Measurements from ENCODE around the gene CD55. TPM values are rescaled to one million over a fixed set of nuclear protein-coding genes. Genes with fewer than 3 reads are reported as not detected.

Gene CD55
- total RNA-seq, 4 donors from 2014 or later: 138 to 264 (median 197) TPM

DNA sequence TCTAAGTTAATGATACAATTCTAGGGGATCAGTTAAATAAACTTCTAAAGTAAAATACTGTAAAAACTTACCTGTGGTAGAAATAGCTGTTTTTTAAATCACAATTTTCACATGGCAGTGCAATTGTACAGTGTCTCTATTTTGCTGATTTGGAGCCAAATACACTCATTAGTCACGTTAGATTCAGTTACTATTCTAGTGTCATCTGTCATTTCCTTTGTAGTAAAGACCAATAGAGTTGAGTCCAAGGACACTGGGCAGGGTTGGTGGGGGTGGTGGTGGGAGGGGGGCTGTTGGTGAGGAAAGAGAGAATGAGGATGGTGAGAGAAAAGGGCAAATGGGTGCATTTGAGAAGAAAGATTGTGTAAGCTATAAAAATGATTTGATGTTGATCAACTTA is 33.6 kb downstream of the CD55 start:
- 30% methylated on average over 1 of the region's 1 CpG for WGBS
- H3K27ac ChIP-seq: no peak overlapping the region
- no peaks in the 10 kb centered on the region for H3K4me1 ChIP-seq
- no peaks in the 10 kb centered on the region for H3K9me3 ChIP-seq
- DNase-seq (ENCODE audit: low spot score in 2 of 2): no peak
- H3K36me3 ChIP-seq: peaks cover 9% of the 10 kb centered on the region
- no peak overlapping the region for H3K4me3 ChIP-seq
- TF ChIP-seq, protein P1, sequence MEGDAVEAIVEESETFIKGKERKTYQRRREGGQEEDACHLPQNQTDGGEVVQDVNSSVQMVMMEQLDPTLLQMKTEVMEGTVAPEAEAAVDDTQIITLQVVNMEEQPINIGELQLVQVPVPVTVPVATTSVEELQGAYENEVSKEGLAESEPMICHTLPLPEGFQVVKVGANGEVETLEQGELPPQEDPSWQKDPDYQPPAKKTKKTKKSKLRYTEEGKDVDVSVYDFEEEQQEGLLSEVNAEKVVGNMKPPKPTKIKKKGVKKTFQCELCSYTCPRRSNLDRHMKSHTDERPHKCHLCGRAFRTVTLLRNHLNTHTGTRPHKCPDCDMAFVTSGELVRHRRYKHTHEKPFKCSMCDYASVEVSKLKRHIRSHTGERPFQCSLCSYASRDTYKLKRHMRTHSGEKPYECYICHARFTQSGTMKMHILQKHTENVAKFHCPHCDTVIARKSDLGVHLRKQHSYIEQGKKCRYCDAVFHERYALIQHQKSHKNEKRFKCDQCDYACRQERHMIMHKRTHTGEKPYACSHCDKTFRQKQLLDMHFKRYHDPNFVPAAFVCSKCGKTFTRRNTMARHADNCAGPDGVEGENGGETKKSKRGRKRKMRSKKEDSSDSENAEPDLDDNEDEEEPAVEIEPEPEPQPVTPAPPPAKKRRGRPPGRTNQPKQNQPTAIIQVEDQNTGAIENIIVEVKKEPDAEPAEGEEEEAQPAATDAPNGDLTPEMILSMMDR (IDR thresholded peaks at IDR 0.05): no peak
- no peak for TF ChIP-seq EP300 (IDR thresholded peaks at IDR 0.05)
- no peak for TF ChIP-seq POLR2AphosphoS5 (IDR thresholded peaks at IDR 0.05)
- no peak for TF ChIP-seq POLR2A (IDR thresholded peaks at IDR 0.05)
- H3K27me3 ChIP-seq: no peaks in the 10 kb centered on the region

DNA sequence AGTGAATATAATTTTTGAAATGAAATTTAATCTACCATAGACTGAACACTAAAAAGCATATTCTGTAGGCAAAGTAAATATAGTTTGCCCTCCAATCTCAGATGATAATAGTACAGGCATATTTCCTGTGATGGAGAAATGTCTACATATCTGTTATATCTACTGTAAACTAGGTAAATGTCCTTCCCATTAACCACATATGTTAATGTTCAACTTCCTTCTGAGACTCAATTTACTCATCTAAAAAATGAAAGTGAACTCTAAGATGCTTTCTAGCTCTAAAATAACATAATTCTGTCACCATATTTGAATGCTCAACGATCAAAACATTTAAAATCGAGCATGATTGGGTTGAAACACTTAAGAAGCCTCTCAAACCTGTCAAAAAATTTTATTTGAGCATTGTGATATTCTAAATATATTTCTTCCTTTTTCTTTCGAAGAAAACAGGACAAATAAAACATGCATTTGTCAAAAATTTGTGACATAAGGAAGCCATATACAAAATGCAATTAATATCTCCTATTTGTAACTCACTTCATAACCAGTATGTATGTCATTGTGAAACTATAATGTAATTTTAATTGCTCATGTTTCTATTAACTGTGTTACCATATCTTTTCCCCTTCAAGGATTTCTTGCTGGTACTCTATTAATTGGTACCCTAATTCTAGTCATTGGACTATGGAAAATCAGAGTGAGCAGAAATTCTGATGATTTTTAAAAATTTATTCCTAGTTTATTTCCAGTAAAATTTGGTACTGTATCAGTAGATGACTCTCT is 34.2 kb downstream of the CD55 start:
- Histone ChIP-seq H3K36me3 (peaks cover 6% of the 10 kb centered on the region), H3K27me3 (no peaks in the 10 kb centered on the region), H3K4me1 (no peaks in the 10 kb centered on the region), H3K27ac (no peak overlapping the region), H3K4me3 (no peak overlapping the region), H3K9me3 (no peaks in the 10 kb centered on the region)
- WGBS: 94% methylated on average over 3 of the region's 3 CpGs
- DNase-seq (ENCODE audit: low spot score in 2 of 2): no peak
- TF ChIP-seq POLR2A (IDR thresholded peaks at IDR 0.05) (no peak), POLR2AphosphoS5 (IDR thresholded peaks at IDR 0.05) (no peak)
- TF ChIP-seq, protein P1 (IDR thresholded peaks at IDR 0.05): no peak

DNA sequence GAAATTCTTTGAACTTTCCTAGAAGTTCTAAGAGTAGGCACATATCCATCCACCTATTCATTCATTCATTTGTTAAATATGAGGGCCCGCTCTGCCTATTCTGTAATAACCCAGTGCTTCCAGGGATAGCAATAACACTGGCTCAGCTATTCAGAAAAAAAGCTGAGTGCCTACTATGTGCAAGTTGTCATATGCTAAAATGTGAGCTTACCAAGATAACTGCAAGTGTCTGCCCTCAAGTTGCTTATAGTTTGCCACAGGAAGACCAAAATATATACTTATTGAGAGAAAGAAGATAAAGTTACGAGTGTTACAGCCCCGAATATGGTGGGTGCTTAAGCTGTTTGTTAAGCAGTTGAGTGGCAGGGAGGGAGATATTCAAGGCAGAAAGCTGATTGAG is 39.6 kb downstream of the CD55 start:
- 81% methylated on average over 3 of the region's 3 CpGs for WGBS
- Histone ChIP-seq H3K36me3 (peaks cover 20% of the 10 kb centered on the region), H3K4me1 (no peaks in the 10 kb centered on the region), H3K9me3 (no peaks in the 10 kb centered on the region), H3K27ac (no peak overlapping the region), H3K4me3 (no peak overlapping the region), H3K27me3 (no peaks in the 10 kb centered on the region)
- TF ChIP-seq EP300 (IDR thresholded peaks at IDR 0.05) (no peak), POLR2A (IDR thresholded peaks at IDR 0.05) (no peak), POLR2AphosphoS5 (IDR thresholded peaks at IDR 0.05) (no peak)
- TF ChIP-seq, protein P1 (IDR thresholded peaks at IDR 0.05): no peak
- no peak for DNase-seq (ENCODE audit: low spot score in 2 of 2)

DNA sequence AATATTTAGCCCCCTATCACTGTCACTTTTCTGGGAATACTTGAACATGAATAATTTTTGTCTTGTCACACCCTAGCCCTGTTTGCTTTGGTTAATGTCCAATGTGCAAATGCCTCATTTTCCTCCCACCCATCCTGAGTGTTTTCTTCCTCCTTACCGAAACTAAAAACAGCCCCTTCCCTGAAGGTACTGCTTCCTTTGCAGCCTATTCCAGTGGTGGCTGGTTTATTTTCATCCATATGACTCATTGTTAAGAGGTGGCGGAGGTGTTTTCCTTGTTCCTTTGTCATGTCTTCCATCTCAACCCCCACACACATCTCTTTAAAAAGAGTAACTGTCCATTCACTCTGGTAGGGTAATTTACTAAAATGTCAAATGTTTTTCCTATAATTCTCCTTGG is 40.4 kb downstream of the CD55 start:
- no peak for DNase-seq (ENCODE audit: low spot score in 2 of 2)
- H3K4me1 ChIP-seq: no peaks in the 10 kb centered on the region
- WGBS: 82% methylated on average over 2 of the region's 2 CpGs
- H3K27ac ChIP-seq: no peak overlapping the region
- TF ChIP-seq POLR2A (IDR thresholded peaks at IDR 0.05) (no peak), POLR2AphosphoS5 (IDR thresholded peaks at IDR 0.05) (no peak), EP300 (IDR thresholded peaks at IDR 0.05) (no peak)
- TF ChIP-seq, protein P1 (IDR thresholded peaks at IDR 0.05): no peak
- H3K4me3 ChIP-seq: no peak overlapping the region
- H3K27me3 ChIP-seq: no peaks in the 10 kb centered on the region
- peaks cover 23% of the 10 kb centered on the region for H3K36me3 ChIP-seq
- no peaks in the 10 kb centered on the region for H3K9me3 ChIP-seq

DNA sequence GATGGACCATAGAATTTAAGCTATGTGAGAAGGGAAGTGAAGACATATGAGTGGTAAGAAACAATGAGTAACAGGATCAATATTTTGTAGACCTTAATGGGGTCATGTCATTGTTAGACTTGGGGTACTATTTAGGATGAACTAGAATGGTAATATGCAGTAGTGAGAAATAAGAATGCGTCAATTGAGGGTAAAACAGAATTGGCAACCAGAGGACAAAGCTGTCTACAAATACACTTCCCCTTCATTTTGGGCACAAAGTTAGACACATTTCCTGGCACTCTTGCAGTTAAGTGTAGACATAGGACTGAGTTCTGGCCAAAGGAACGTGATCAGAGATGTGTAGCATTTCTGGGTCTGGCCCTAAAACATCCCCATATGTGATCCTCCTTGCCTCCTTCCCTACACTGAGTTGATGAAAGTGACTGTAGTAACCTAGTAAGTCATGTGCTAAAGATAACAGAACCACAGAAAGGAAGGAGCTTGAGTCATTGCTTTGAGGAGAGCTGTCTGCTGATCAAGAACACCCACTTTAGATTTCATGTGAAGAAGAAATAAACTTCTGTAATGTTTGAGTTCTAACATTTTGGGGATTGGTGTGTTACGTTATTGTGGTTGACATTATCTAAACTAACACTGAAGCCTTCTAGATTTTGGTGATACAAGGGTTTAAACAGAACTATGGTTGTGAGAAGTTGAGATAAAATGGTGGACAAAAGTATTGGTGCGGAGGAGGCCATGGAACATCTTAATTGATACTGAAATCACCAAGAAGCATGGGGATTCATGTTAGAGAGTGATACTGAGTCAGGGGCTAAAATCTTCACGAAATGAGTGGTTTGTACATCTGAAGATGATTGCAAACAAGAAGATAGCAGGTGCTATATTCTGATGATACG is 41.7 kb downstream of the CD55 start:
- 90% methylated on average over 6 of the region's 6 CpGs for WGBS
- TF ChIP-seq EP300 (IDR thresholded peaks at IDR 0.05): no peak
- H3K4me1 ChIP-seq: no peaks in the 10 kb centered on the region
- H3K27ac ChIP-seq: no peak overlapping the region
- no peak for DNase-seq (ENCODE audit: low spot score in 2 of 2)
- peaks cover 18% of the 10 kb centered on the region for H3K36me3 ChIP-seq
- H3K9me3 ChIP-seq: no peaks in the 10 kb centered on the region
- H3K27me3 ChIP-seq: no peaks in the 10 kb centered on the region
- no peak overlapping the region for H3K4me3 ChIP-seq

Data from suprapubic skin (tissue), 4 donors.